Astrocyte (in vitro differentiated cells and primary cell): ENCODE results near the gene ARR3.

ENCODE experiments used
- EZH2 ChIP-seq: IDR thresholded peaks from 2 replicates; pipeline ENCODE4 v1.6.1; 2012; ENCODE audit warnings: mild to moderate bottlenecking, low read length, inconsistent platforms; ENCODE audit not compliant: insufficient read depth
- TF ChIP-seq, protein P1 (sequence below): IDR thresholded peaks from 2 replicates; pipeline ENCODE4 v1.5.1; 2011; ENCODE audit warnings: low read depth, mild to moderate bottlenecking, inconsistent platforms, low read length, moderate library complexity; ENCODE audit not compliant: insufficient read depth

DNA sequence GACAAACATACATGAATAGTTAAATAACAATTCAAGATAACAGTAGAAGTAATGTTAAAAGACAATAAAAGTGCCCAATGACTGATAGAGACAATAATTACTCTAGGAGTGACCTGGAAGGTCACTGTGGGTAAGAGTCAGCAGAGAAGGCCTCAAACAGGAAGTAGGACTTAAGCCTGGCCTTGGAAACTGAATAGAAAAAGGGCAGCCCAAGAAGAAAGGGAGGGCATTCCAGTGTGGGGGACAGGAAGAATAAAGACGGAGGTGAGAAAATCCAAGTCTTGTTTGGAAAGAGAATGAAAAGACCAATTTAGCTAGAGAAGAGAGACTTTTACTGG, 14.1 kb upstream of the ARR3 start:
- TF ChIP-seq, protein P1, sequence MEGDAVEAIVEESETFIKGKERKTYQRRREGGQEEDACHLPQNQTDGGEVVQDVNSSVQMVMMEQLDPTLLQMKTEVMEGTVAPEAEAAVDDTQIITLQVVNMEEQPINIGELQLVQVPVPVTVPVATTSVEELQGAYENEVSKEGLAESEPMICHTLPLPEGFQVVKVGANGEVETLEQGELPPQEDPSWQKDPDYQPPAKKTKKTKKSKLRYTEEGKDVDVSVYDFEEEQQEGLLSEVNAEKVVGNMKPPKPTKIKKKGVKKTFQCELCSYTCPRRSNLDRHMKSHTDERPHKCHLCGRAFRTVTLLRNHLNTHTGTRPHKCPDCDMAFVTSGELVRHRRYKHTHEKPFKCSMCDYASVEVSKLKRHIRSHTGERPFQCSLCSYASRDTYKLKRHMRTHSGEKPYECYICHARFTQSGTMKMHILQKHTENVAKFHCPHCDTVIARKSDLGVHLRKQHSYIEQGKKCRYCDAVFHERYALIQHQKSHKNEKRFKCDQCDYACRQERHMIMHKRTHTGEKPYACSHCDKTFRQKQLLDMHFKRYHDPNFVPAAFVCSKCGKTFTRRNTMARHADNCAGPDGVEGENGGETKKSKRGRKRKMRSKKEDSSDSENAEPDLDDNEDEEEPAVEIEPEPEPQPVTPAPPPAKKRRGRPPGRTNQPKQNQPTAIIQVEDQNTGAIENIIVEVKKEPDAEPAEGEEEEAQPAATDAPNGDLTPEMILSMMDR = no peak
- TF ChIP-seq EZH2 = no peak
